Hepatocyte (in vitro differentiated cells): ENCODE results near the gene VASH1. TPM values are rescaled to one million over a fixed set of nuclear protein-coding genes. Genes with fewer than 3 reads are reported as not detected.

Experiments
- DNase-seq: peaks from one replicate; pipeline ENCODE4 v3.0.0-alpha.2; 2016; ENCODE audit warnings: low spot score
- H2AFZ ChIP-seq: fragments of 200-600 bp; sonication (generic); 2 replicates; pipeline ENCODE4 v1.6.0; 2016; ENCODE audit warnings: antibody characterized with exemption, mild to moderate bottlenecking
- H3K27ac ChIP-seq: fragments of 200-600 bp; sonication (generic); 2 replicates; pipeline ENCODE4 v1.5.1; 2016; ENCODE audit warnings: mild to moderate bottlenecking
- H3K27me3 ChIP-seq: fragments of 200-600 bp; sonication (generic); 2 replicates; pipeline ENCODE4 v1.6.1; 2016
- H3K36me3 ChIP-seq: fragments of 200-600 bp; sonication (generic); replicated peaks from 2 replicates; pipeline ENCODE4 v1.5.1; 2016; ENCODE audit warnings: low read depth; ENCODE audit not compliant: insufficient read depth
- H3K4me1 ChIP-seq: fragments of 200-600 bp; sonication (generic); 2 replicates; pipeline ENCODE4 v1.5.1; 2016; ENCODE audit warnings: mild to moderate bottlenecking, moderate library complexity; ENCODE audit not compliant: insufficient read depth
- H3K4me2 ChIP-seq: fragments of 200-600 bp; sonication (generic); 2 replicates; pipeline ENCODE4 v1.6.0; 2016
- H3K4me3 ChIP-seq: fragments of 200-600 bp; sonication (generic); 2 replicates; pipeline ENCODE4 v1.5.1; 2016; ENCODE audit warnings: mild to moderate bottlenecking
- H3K79me2 ChIP-seq: fragments of 200-600 bp; sonication (generic); 2 replicates; pipeline ENCODE4 v1.6.0; 2017; ENCODE audit warnings: mild to moderate bottlenecking
- H3K9me2 ChIP-seq: fragments of 200-600 bp; sonication (generic); replicated peaks from 2 replicates; pipeline ENCODE4 v1.6.0; 2017; ENCODE audit warnings: mild to moderate bottlenecking; ENCODE audit not compliant: insufficient read depth
- H3K9me3 ChIP-seq: fragments of 200-600 bp; sonication (generic); 2 replicates; pipeline ENCODE4 v1.5.1; 2016; ENCODE audit warnings: low read depth, mild to moderate bottlenecking
- H4K20me1 ChIP-seq: fragments of 200-600 bp; sonication (generic); 2 replicates; pipeline ENCODE4 v1.6.0; 2016; ENCODE audit warnings: mild to moderate bottlenecking; ENCODE audit not compliant: insufficient read depth, poor library complexity, severe bottlenecking
- EZH2 ChIP-seq: fragments of 200-600 bp; sonication (generic); IDR thresholded peaks from 2 replicates; pipeline ENCODE4 v1.6.1; 2016; ENCODE audit warnings: antibody characterized with exemption, mild to moderate bottlenecking, borderline replicate concordance
- EZH2phosphoT487 ChIP-seq: fragments of 200-600 bp; sonication (generic); IDR thresholded peaks from one replicate; pipeline ENCODE4 v1.6.1; 2018; ENCODE audit warnings: antibody characterized with exemption, mild to moderate bottlenecking, low read depth, moderate library complexity; ENCODE audit not compliant: unreplicated experiment, severe bottlenecking
- WGBS: methylation state at CpG from one replicate; pipeline ENCODE4 v1.1.6; 2016; ENCODE audit warnings: low lambda C conversion rate; ENCODE audit errors: missing lambda C conversion rate; 5-methylcytosine and 5-hydroxymethylcytosine counted together
- polyA plus RNA-seq: library from polyadenylated mRNA; unstranded; fragments of >200 nt; fragmentation: Nextera tagmentation; extraction: Ambion mirVana; gene quantifications from 2 replicates; pipeline ENCODE4 v1.2.1, GENCODE V29; 2016
- total RNA-seq: library from RNA; depleted of rRNA; stranded (reverse); fragments of >200 nt; gene quantifications from 2 replicates; pipeline ENCODE4 v1.2.3, GENCODE V29; 2014
- TF ChIP-seq, protein P1 (sequence below): fragments of 200-600 bp; sonication (generic); IDR thresholded peaks from 2 replicates; pipeline ENCODE4 v1.5.1; 2016; ENCODE audit warnings: antibody characterized with exemption, mild to moderate bottlenecking; ENCODE audit not compliant: poor library complexity

Gene VASH1
- total and polyA plus RNA-seq, 2 experiments from 2014 or later, result 4.8 to 6.3 TPM

DNA sequence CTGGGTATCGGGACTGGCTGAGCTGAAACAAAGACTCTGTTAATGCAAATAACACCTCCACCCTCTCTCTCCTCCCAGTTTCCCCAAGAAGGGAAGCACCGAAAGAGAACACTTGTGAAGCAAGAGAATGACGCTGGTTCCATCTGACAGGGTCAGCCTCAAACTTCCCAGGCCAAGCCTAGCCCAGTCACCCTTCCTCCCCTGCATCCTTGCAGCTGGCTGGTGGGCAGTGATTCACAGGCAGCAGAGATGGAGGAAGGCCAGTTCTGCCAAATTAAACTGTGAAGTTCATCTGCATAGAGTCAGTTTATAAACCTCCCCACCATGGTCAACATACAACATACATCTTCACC lies 67.7 kb downstream of the VASH1 start:
- no peaks in the 10 kb centered on the region for H3K9me2 ChIP-seq
- no peaks in the 10 kb centered on the region for H3K36me3 ChIP-seq
- 61% methylated on average over 3 of the region's 3 CpGs for WGBS
- no peak for DNase-seq
- H2AFZ ChIP-seq, result no peak overlapping the region
- no peak overlapping the region for H3K27ac ChIP-seq
- H3K4me1 ChIP-seq, result no peaks in the 10 kb centered on the region
- H4K20me1 ChIP-seq, result no peaks in the 10 kb centered on the region
- TF ChIP-seq EZH2 (no peak), EZH2phosphoT487 (no peak)
- TF ChIP-seq, protein P1, sequence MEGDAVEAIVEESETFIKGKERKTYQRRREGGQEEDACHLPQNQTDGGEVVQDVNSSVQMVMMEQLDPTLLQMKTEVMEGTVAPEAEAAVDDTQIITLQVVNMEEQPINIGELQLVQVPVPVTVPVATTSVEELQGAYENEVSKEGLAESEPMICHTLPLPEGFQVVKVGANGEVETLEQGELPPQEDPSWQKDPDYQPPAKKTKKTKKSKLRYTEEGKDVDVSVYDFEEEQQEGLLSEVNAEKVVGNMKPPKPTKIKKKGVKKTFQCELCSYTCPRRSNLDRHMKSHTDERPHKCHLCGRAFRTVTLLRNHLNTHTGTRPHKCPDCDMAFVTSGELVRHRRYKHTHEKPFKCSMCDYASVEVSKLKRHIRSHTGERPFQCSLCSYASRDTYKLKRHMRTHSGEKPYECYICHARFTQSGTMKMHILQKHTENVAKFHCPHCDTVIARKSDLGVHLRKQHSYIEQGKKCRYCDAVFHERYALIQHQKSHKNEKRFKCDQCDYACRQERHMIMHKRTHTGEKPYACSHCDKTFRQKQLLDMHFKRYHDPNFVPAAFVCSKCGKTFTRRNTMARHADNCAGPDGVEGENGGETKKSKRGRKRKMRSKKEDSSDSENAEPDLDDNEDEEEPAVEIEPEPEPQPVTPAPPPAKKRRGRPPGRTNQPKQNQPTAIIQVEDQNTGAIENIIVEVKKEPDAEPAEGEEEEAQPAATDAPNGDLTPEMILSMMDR, result no peak
- H3K9me3 ChIP-seq, result no peaks in the 10 kb centered on the region
- H3K27me3 ChIP-seq, result no peaks in the 10 kb centered on the region
- H3K4me2 ChIP-seq, result no peak overlapping the region
- H3K4me3 ChIP-seq, result no peak overlapping the region
- H3K79me2 ChIP-seq, result no peaks in the 10 kb centered on the region

DNA sequence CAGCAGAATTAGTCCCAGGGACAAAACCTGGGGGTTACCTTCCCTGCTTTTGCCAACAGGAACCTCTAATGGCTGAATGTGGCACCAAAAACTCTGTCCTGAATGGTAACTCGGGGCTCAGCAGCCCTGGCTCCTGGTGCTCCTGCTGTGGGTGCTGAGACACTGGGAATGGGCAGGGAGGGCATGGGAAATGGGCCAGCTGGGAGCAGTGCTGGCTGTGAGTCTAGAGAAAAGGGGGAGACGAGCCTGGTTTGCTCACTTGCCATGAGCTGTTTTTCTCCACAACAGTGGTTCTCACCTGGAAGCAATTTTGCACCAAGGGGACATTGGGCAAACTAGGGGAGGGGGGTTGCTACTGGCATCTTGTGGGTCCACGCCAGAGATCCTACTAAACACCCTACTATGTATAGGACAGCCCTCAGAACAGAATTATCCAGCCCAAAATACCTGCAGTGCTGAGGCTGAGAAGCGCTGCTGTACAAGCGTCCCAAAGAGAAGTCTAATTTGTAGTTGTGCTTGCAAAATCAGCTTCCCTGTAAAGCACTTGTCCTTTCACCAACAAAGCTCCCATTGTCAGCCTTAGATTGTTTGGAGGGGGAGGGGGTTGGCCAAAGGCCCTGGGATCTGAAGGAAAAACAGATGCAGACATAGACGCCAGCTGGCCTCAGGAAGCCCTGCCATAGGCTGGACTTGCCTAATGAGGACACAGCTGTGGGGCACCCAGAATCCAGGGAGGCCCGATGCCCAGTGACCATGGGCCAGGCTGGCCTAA lies 68.6 kb downstream of the VASH1 start:
- H4K20me1 ChIP-seq, result no peaks in the 10 kb centered on the region
- H3K4me3 ChIP-seq, result no peak overlapping the region
- no peak for DNase-seq
- H3K4me2 ChIP-seq, result no peak overlapping the region
- TF ChIP-seq EZH2phosphoT487 (no peak), EZH2 (no peak)
- TF ChIP-seq, protein P1, result no peak
- H3K27ac ChIP-seq, result no peak overlapping the region
- WGBS, result 73% methylated on average over 7 of the region's 7 CpGs
- H3K9me2 ChIP-seq, result no peaks in the 10 kb centered on the region
- H3K36me3 ChIP-seq, result no peaks in the 10 kb centered on the region
- H3K9me3 ChIP-seq, result no peaks in the 10 kb centered on the region
- no peaks in the 10 kb centered on the region for H3K79me2 ChIP-seq
- no peaks in the 10 kb centered on the region for H3K27me3 ChIP-seq
- H2AFZ ChIP-seq, result no peak overlapping the region
- H3K4me1 ChIP-seq, result no peaks in the 10 kb centered on the region

DNA sequence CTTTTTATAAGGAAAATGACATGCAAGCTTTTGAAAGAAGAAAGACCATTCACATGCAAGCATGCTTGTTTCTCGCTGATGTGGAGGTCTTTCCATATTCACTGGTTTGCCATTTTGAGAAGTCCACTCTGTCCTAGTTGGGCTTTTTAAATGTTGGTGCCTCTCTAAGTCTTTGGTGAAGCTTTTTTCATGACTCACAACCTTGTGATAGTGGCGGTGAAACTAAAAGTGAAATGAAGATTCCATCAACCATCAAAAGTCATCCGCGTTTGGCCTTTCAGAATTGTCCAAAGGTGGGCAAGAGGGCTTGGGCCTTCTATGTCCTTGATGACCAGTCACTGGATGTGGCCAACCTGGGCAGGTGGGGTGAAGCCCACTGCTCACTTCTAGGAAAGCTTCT lies 69.3 kb downstream of the VASH1 start:
- H3K27ac ChIP-seq, result no peak overlapping the region
- no peak overlapping the region for H2AFZ ChIP-seq
- TF ChIP-seq EZH2 (no peak), EZH2phosphoT487 (no peak)
- TF ChIP-seq, protein P1, result no peak
- no peak overlapping the region for H3K4me2 ChIP-seq
- 96% methylated on average over 4 of the region's 4 CpGs for WGBS
- H4K20me1 ChIP-seq, result no peaks in the 10 kb centered on the region
- no peaks in the 10 kb centered on the region for H3K27me3 ChIP-seq
- no peak for DNase-seq
- no peak overlapping the region for H3K4me3 ChIP-seq
- H3K4me1 ChIP-seq, result no peaks in the 10 kb centered on the region
- H3K36me3 ChIP-seq, result no peaks in the 10 kb centered on the region
- H3K9me3 ChIP-seq, result no peaks in the 10 kb centered on the region
- H3K9me2 ChIP-seq, result no peaks in the 10 kb centered on the region
- no peaks in the 10 kb centered on the region for H3K79me2 ChIP-seq

DNA sequence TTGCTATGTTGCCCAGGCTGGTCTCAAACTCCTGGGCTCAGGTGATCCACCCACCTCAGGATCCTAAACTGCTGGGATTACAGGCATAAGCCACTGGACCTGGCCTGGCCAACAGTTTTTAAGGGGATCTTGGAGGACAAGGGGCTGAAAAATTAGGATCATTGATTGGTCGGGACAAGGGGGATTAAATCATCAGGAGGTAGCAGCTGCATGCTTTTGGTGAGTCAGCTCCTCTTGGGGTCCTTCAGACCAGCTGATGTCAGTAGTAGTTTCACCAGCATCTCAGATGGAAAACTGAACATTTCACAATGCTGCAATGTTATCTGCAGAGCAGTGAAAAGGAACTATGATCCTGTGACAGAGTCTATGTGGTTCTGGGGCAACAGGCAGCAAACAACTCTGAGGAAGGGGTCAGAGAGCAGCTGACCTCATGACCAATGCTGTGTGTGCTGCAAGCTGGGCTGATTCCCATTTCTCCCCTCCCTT lies 71.3 kb downstream of the VASH1 start:
- Histone ChIP-seq H3K4me1 (no peaks in the 10 kb centered on the region), H3K79me2 (no peaks in the 10 kb centered on the region), H3K27ac (peak overlapping the region; percentile 77), H4K20me1 (no peaks in the 10 kb centered on the region), H3K36me3 (no peaks in the 10 kb centered on the region), H3K4me2 (no peak overlapping the region), H2AFZ (no peak overlapping the region), H3K4me3 (no peak overlapping the region), H3K9me2 (no peaks in the 10 kb centered on the region), H3K9me3 (no peaks in the 10 kb centered on the region), H3K27me3 (no peaks in the 10 kb centered on the region)
- DNase-seq, result peak; percentile 41
- no peak for TF ChIP-seq EZH2phosphoT487
- no peak for TF ChIP-seq EZH2
- TF ChIP-seq, protein P1, result no peak
- 67% methylated on average over 1 of the region's 1 CpG for WGBS
